HG03060 (cell line): ENCODE data around the gene PRKX.
"Not testable (repeated sequence)": the region's sequence is repeated elsewhere in the genome, so short reads cannot be mapped to it uniquely, and the experiment has no call there.

Experiments
- ATAC-seq: cut with Tn5 transposase; IDR thresholded peaks from one replicate; pipeline ENCODE4 v1.9.1; 2021; ENCODE audit warnings: low read depth, moderate number of reproducible peaks; ENCODE audit not compliant: unreplicated experiment

Gene PRKX

DNA sequence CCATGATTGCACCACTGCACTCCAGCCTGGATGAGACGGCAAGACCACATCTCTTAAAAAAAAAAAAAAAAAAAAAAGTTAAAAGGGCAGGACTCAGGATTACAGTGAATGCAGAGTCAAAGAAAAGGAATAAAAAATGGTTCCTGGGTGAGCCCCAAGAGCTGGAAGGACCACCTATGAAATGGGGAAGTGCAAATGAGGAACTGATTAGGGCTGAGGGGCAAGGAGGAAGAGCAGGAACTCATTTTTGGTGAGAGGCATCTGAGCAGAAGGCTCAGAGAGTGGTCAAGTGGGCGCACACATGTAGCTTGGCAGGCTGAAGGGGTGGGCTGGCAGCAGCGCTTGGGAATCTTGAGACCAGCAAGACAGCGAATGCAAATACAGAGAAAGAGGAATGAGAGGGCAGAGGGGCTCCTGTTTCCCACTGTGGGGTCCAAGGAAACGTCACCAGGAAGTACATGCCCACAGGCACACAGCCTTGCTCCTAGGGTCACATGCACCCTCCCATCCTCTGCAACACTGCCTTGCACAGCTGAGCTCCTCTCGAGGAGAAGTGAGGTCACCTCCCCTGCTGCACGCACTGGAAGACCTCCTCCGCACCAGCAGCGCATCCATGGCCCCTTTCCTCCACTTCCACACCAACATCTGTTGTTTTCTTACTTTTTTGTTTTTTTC lies 49.7 kb downstream of the PRKX start:
- ATAC-seq, result not testable (repeated sequence)

DNA sequence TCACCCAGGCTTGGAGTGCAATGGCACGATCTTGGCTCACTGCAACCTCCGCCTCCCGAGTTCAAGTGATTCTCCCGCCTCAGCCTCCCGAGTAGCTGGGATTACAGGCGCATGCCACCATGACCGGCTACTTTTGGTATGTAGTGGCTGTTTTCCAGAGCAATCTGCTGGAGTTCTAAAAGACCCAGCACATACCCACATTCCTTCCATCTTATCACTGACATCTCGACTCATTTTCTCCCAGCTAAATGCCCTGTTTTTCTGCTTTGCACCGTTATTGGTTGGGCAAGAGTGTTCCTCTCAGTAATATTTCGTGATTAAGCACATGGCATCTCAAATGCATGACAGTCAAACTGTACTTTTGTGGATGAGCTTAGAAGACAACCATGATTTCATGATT lies 53.7 kb downstream of the PRKX start:
- no peak for ATAC-seq

DNA sequence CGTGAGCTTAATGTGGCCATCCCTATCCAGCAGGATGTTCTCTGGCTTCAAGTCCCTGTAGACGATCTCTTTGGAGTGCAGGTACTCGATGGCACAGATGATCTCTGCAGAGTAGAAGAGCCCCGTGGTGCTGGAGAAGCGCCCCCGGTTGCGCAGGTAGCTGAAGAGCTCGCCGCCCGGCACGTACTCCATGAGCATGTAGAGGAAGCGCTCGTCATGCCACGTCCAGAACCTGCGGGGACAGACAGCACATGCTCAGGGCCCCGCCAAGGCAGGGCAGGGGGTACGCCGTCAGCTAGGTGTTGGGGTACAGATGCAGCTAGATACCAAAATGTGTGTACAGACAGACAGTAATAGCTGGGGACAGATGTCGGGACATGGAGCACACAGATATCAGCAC lies 58.3 kb downstream of the PRKX start:
- ATAC-seq, result no peak

DNA sequence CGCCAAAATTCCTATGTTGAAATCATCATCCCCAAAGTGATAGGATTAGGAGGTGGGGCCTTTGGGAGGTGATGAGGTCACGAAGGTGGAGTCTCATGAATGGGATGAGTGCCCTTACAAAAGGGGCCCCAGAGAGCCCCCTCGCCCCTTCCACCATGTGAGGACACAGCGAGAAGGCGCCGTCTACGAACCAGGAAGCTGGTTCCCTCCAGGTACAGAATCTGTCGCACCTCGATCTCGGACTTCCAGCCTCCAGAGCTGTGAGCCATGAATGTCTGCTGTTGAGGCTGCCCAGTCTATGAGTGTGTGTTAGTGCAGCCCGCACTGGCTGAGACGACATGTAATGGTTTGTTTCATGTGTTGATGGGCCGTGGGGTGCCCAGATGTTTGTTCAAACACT lies 60.3 kb downstream of the PRKX start:
- no peak for ATAC-seq

DNA sequence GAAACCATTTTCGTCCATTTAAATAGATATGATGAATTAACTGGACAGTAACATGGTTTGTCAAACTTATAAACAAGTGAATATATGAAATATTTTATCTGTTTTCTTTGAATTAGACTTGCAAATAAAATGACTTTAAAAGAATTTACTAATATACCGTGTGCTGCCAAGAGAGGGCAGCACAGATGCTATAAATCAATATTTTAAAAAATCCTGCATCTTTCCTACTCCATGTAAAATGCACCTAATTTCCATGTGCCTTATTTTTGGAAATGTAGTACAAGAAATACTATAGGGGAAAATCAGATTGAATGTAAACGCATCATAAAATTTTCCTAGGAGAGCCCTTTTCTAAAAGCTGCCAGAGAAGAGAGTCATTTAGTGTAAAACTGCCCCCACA lies 62.2 kb downstream of the PRKX start:
- no peak for ATAC-seq

DNA sequence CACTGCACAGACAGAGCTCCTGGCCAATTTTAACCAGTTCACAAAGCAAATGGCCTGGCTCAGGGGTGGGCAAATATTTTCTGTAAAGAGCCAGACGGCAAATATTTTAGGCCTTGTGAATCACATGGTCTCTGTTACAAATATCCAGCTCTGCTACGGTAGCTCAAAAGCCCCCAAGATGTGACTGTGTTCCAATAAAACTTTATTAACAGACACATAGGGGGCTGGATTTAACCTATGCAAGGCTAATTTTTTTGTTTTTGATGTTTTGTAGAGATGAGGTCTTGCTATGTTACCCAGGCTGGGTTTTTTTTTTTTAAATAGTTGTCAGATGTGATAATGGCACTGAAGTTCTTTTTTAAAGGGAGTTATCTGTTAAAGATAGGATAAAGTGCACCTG lies 65.4 kb downstream of the PRKX start:
- ATAC-seq, result no peak

DNA sequence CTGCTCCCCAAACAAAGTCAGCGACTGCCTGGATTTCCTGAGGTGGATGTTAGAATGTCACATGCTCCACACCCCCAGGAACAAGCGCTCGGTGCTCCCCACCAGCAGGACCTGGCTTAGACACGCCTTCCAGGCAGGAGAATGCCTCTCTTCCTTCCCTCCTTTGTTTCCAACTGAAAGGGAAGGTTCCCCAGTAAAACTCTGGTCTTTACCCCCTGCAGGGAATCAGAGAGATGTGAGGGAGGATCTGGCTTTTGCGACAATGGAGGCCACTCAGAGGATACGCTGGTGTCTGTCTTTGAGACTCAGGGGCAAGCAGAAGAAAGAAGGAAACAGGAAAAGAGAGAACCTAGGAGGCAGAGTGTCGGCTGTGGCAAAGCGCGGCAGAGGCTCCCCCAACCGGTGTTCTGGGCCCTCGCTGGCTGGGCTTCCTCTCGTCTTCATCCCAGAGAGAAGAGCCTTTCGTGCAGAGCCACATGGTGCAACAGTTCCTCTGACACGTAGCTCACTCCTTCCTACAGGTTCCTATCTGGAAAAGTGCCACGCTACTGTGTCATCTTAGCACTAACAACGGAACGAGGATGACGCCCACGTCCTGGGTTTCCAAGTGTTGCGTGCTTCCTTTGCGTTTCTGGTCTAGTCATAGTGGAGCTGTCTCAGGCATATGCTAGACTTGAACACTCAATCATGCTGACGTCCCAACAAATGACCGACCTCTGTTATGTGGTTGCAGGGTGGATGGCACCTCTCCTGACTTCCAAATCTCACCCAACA lies 73.4 kb downstream of the PRKX start:
- not testable (repeated sequence) for ATAC-seq

DNA sequence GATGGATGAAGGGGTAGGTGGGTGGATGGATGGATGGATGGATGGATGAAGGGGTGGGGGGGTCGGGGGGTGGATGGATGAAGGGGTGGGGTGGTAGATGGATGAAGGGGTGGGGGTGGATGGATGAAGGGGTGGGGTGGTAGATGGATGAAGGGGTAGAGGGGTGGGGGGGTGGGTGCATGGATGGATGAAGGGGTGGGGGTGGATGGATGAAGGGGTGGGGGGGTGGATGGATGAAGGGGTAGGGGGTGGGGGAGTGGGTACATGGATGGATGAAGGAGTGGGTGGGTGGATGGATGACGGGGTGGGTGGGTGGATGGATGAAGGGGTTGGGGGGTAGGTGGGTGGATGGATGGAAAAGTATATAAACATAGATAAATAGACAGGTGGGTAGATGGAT lies 74.2 kb downstream of the PRKX start:
- no peak for ATAC-seq

DNA sequence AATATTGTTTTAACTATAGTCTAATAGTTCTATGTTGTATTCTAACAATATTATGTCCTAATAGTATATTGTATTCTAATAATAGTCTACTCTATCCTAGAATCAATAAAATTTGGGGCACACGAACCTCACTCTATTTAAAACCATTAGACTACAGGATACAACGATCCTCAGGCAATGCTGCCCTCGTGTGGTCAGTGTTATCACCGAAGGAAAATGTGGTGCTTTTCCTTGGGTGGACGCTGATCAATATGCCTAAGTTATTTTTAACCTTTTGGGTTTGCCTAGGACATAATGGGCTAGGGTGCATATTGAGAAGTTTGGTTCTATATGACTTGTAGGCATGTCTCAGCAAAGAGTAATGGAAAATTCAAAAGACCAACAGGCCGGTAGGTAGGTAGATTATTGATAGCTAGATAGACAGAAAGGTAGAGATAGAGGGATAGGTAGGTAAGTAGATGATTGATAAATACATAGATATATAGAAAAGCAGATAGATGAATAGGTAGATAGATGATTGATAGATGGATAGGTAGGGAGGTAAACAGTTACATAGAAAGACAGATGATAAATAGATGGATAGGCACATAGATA lies 75.1 kb downstream of the PRKX start:
- no peak for ATAC-seq

DNA sequence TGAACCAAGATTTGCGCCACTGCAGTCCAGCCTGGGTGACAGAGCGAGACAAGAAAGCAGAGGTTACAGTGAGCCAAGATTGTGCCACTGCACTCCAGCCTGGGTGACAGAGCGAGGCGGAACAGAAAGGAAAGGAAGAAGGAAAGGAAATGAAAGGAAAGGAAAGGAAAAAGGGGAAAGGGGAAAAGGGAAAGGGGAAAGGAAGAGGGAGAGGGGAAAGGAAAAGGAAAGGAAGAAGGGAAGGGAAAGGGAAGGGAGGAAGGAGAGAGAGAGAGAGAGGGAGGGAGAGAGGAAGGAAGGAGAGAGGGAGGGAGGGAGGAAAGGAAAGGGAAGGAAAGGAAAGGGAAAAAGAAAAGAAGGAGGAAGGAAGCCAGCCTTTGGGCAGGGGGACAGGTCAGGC lies 76.6 kb downstream of the PRKX start:
- ATAC-seq, result no peak

DNA sequence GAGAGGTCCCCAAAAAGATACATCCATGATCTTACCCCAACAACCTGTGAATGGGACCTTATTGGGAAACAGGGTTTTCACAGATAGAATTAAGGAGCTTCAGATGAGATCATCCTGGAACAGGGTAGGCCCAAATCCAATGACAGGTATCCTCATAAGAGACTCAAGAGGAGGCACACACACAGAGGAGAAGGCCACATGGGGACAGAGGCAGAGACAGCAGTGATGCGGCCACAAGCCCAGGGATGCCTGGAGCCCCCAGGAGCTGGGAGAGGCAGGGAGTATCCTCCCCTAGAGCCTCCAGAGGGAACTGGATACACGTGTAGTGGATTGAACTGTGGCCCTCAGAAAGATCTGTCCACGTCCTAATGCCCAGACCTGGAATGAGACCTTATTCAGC lies 82.3 kb downstream of the PRKX start:
- no peak for ATAC-seq

DNA sequence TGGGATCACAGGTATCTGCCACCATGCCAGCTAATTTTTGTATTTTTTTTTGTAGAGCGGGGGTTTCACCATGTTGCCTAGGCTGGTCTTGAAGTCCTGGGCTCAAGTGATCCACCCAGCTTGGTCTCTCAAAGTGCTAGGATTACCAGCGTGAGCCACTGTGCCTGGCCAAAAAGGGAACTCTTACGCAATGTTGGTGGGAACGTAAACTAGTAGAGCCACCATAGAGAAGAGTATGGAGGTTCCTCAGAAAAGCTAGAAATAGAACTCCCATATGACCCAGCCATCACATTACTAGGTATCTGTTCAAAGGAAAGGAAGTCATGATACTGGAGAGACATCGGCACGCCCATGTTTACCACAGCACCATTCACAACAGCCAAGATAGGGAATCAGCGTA lies 85.9 kb downstream of the PRKX start:
- ATAC-seq, result no peak

DNA sequence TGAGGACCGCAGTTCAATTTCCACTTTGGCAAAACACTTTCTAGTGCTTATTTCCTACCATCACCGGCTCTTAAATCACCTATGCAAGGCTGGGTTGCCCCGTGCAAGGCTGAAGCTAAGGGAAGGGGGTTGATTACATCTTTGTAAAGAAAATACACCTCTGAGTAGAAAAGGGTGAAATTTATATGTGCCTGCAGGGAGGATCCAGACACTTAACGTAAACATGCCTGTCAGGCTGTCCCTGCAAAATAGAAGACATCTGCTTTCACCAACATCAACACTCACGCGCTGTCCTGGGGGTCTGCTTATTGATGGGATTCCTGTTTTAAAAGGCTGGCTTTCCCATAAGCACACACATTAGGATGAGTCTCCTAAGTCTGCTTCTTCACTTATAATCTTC lies 92.0 kb downstream of the PRKX start:
- no peak for ATAC-seq

DNA sequence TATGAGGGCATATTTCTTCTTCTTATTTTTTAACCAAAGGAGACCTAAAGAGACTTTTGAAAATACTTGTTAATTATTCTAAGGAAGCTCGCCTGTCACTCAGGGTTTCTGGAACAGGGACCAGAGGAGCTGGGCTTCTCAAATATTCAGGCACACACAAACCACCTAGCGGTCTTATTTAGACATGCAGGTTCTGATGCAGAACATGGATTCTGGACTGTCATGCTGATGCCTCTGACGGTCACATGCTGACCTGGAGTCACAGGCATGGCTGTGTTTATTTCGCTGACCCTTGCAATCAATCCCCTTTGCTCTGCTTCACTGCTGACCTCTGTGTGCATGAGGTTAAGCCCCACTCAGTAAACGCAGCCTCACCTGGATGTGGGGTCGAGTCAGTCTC lies 101.7 kb downstream of the PRKX start:
- ATAC-seq, result not testable (repeated sequence)

DNA sequence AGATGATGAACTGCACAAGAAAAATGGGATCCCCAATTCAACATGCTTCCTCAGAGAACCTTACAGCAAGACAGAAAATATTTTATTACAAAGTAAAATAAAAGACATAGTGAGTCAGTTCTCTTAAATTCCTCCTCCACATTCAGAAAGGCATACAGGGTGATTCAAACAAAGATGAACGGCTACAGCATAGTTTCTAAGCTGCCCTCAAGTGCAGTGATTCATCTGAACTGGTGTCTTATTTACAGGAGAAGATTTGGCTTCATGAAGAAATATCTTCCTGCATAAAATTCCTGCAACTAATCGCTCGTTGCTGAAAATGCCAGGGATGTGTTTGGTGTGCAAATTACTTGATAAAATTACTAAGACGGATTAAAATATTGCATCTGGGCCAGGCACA lies 103.6 kb downstream of the PRKX start:
- ATAC-seq, result no peak

DNA sequence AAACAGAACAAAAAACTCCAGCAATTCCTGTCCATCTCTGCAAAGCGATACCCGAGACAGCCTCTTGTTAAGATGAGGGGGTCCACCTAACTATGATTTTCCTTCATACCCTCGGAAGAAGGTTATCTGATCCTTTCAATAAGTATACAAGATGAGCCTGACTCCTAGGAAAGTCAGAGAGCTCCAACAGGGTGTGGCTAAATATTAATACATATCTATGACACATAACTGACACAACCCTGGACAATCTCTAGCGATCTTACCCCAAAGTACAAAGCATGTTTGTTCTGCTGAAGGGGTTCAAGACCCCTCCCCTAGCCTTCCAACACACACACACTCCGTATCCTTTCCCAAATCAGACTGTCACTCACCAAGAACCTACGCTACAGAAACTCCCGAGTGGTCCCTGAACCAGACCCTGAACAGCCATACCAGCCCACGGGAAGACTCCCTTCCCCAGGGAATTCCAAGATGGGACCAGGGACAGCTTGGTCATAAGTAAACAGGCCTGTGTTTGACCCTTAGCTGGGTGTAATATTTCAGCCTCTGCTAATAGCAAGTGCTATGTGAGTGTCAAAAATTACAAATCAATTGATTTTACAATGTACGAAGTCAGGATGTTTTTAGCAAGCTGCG lies 110.3 kb downstream of the PRKX start:
- ATAC-seq, result no peak

DNA sequence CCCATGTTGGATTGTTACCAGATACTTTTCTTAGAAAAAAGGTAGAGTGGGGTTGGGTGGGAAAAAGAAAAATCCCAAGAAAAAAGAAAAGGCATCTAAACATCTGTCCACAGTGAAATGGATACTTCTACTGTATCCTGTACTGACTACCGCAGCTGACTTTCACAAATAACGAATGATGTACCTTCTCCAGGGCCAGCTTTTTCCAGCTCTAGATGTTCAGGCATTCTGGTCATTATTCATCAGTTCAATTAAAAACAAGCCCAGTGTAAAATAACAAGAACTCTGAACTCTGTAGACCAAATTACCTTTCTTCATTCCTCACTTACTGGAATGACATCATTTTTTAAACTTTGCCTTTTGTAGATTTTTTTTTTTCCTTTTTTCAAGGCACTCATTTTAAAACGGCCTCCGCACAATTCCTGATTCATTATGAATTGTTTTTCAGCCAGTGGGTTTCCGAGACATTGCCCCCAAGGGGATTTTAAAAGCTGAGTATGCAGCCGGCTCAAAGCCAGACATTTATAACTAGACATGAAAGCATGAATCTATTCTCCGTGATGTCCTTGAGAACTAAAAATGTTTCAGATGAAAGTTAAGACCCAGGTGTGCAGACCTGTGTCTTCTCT lies 113.5 kb downstream of the PRKX start:
- ATAC-seq, result no peak

DNA sequence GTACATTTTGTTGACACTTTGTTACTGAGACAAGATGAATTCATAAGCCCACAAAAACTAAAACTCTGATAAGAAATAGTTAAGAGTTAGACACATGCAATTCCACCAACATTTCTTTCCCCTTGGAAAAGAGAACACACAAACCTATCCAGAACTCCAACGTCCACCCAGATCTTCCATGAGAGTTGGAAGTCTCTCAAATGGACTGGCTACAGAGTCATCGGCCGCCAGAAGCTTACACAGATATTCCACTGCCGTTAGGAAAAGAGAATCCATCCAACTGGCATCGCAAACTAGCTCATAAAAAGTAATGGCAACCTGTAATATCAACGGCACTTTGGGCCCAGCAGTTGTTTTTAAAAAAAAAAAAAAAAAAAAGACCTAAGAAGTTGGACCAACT lies 114.7 kb downstream of the PRKX start:
- ATAC-seq, result no peak

DNA sequence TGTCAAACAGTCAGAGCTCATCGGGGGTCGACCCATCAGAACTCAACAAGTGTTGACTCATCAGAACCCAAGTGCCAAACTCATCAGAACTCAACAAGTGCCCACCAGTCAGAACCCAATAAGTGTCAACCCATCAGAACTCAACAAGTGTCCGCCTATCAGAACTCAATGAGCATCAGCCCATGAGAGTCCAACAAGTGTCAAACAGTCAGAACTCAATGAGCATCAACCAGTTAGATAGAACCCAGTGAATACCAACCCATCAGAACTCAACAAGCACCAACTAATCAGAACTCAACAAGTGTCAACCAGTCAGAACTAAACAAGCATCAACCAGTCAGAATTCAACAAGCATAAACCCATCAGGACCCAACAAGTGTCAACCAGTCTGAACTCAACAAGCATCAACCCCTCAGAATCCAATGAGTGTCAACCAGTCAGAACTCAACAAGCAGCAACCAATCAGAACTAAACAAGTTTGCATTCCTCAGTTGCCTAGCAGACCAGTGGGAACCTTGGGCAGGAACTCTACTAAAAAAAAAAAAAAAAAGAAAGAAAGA lies 115.3 kb downstream of the PRKX start:
- ATAC-seq, result no peak

DNA sequence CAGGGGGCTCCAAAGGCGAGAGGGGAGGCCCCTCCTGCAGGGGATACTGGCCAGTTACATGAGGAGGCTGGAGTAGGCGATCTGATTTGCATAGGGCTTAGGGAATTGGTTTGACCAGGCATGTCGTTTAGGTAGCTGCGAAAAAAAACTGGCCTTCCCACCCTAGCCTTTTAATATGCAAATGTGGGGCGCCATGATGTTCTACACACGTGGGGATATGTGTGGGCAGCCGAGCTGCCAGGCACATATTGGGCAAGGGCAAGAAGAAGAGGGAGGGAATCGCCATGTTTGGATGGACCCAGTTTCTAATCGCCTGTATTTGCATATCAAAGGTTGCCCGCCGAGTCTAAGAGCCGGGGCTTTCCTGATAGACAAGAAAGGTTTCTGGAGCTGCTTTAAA lies 121.3 kb downstream of the PRKX start:
- no peak for ATAC-seq

DNA sequence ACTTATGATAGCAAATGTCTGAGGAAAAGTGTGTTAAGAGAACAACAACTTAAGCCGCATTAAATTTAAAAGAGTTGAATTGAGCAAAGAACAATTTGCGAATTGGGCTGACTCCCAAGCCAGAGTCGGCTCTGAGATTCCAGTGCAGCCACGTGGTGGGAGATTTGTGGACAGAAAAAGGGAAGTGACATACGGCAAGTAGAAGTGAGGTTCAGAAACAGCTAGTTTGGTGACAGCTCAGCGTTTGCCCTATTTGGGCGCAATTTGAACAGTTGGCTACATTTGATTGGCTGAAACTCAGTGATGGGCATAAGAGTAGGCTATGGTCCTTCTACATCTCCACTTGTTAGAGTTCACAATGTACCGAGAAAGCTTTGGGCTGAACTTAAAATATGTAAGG lies 124.0 kb downstream of the PRKX start:
- ATAC-seq, result no peak
